Measurements from ENCODE around the gene BCAS4. TPM values are rescaled to one million over a fixed set of nuclear protein-coding genes. Genes with fewer than 3 reads are reported as not detected.

The BCAS4 gene
- total RNA-seq, 1 experiment from 2014 or later = 7.6 TPM

DNA sequence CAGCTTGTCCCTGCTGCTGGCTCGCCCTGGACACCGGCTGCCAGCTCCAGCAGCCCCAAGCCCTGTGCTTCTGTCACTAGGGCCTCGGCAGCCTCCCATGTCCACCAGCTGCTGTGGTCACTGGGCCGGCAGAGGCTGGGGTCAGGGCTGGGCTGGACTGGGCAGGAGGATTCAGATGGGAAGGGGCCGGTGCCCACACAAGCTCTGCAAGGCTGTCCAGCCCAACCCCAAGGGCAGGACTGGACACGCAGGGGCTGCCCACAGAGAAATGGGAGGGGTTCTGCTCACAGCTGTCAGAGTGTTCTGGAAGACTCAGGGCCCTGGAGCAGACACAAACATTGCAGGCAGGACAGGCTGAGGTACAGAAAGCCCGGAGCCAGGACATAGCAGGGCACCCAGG is 70.7 kb downstream of the BCAS4 start:
- no peak for DNase-seq
- no peak overlapping the region for H2AFZ ChIP-seq
- ChIA-PET POLR2A (ENCODE audit: unreplicated experiment) (no interaction called here), CTCF (no interaction called here)
- no TSS peak for BruUV-seq (replicated peaks)
- no peak overlapping the region for H3K27ac ChIP-seq
- H3K4me1 ChIP-seq (replicated peaks; ENCODE audit: insufficient read depth) = no peaks in the 10 kb centered on the region
- no peaks in the 10 kb centered on the region for H3K36me3 ChIP-seq (ENCODE audit: low read depth)
- H3K27me3 ChIP-seq (ENCODE audit: insufficient read depth, low read depth) = no peaks in the 10 kb centered on the region
- no peaks in the 10 kb centered on the region for H3K9me2 ChIP-seq (ENCODE audit: insufficient read depth)
- intact Hi-C loops (cut with micrococcal nuclease; ENCODE audit: unreplicated experiment) = no loop called here
- TF ChIP-seq EZH2 (IDR thresholded peaks at IDR 0.05; ENCODE audit: low read depth) (no peak), CTCF (conservative IDR thresholded peaks at IDR 0.05) (no peak)
- no peaks in the 10 kb centered on the region for H3F3A ChIP-seq (ENCODE audit: insufficient read depth, low read depth)
- H3K4me3 ChIP-seq = no peak overlapping the region
- no peak overlapping the region for H3K4me2 ChIP-seq
- no peaks in the 10 kb centered on the region for H4K20me1 ChIP-seq (ENCODE audit: insufficient read depth)
- H3K9me3 ChIP-seq (ENCODE audit: insufficient read depth, low read depth) = no peaks in the 10 kb centered on the region
- H3K79me2 ChIP-seq (ENCODE audit: low read depth) = no peaks in the 10 kb centered on the region

DNA sequence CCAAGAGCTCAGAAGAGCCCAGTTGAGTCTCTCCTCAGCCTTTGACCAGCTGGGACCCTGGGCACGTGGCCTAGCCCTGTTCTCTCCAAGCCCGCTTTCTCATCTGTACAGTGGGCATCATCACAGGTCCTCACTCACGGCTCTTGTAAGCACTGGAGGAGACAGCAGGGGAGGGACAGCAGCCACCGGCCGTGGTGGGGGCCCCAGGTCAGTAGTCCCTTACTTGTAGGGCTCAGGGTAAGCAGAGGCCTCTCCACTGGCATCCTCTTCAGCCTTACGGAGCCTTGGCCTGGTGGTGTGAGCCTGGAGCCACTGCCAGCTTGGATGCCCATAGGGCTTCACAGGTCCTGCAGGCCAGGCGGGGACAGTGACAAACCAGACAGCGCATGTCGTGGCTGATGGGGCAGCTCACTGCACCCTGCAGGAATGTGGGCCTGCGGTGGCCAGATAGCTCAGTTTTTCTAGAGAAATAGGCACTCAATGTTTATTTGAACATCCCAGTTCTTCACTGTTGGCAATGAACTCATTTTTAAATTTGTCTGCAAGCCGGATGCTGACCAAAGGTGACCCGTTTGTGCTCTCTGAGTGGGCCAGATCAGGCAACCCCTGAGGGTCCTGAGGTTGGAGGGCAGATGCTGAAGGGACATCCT is 71.3 kb downstream of the BCAS4 start:
- no peaks in the 10 kb centered on the region for H3K36me3 ChIP-seq (ENCODE audit: low read depth)
- POLR2A ChIA-PET (ENCODE audit: unreplicated experiment) = interaction anchor here (0.5 to 0.7 kb wide), 2 partner anchors 59 to 855 kb away, joined by 3 to 9 read pairs; no protein-coding TSS in a partner anchor
- H3K4me1 ChIP-seq (replicated peaks; ENCODE audit: insufficient read depth) = no peaks in the 10 kb centered on the region
- no peaks in the 10 kb centered on the region for H3F3A ChIP-seq (ENCODE audit: insufficient read depth, low read depth)
- H3K27ac ChIP-seq = no peak overlapping the region
- H3K79me2 ChIP-seq (ENCODE audit: low read depth) = no peaks in the 10 kb centered on the region
- TF ChIP-seq CTCF (conservative IDR thresholded peaks at IDR 0.05) = no peak
- TF ChIP-seq EZH2 (IDR thresholded peaks at IDR 0.05; ENCODE audit: low read depth) = no peak
- H3K27me3 ChIP-seq (ENCODE audit: insufficient read depth, low read depth) = no peaks in the 10 kb centered on the region
- H3K4me2 ChIP-seq = no peak overlapping the region
- no peak overlapping the region for H2AFZ ChIP-seq
- H3K9me3 ChIP-seq (ENCODE audit: insufficient read depth, low read depth) = no peaks in the 10 kb centered on the region
- H3K9me2 ChIP-seq (ENCODE audit: insufficient read depth) = no peaks in the 10 kb centered on the region
- H4K20me1 ChIP-seq (ENCODE audit: insufficient read depth) = no peaks in the 10 kb centered on the region
- intact Hi-C loops (cut with micrococcal nuclease; ENCODE audit: unreplicated experiment) = no loop called here
- BruUV-seq (replicated peaks) = no TSS peak
- no peak for DNase-seq
- CTCF ChIA-PET = no interaction called here
- H3K4me3 ChIP-seq = no peak overlapping the region

- H3K36me3 ChIP-seq (ENCODE audit: low read depth) = no peaks in the 10 kb centered on the region
- DNase-seq = no peak
- H3K4me1 ChIP-seq (replicated peaks; ENCODE audit: insufficient read depth) = no peaks in the 10 kb centered on the region
- H2AFZ ChIP-seq = no peak overlapping the region
- no peaks in the 10 kb centered on the region for H3K9me2 ChIP-seq (ENCODE audit: insufficient read depth)
- H3K4me2 ChIP-seq = no peak overlapping the region
- H3K4me3 ChIP-seq = no peak overlapping the region
- no peaks in the 10 kb centered on the region for H3K27me3 ChIP-seq (ENCODE audit: insufficient read depth, low read depth)
- no peaks in the 10 kb centered on the region for H3F3A ChIP-seq (ENCODE audit: insufficient read depth, low read depth)
- intact Hi-C loops (cut with micrococcal nuclease; ENCODE audit: unreplicated experiment) = no loop called here
- no peaks in the 10 kb centered on the region for H3K9me3 ChIP-seq (ENCODE audit: insufficient read depth, low read depth)
- H4K20me1 ChIP-seq (ENCODE audit: insufficient read depth) = no peaks in the 10 kb centered on the region
- ChIA-PET CTCF (no interaction called here), POLR2A (ENCODE audit: unreplicated experiment) (interaction anchor here (0.7 kb wide), 1 partner anchor 59 kb away, joined by 3 read pairs; no protein-coding TSS in a partner anchor)
- no TSS peak for BruUV-seq (replicated peaks)
- H3K79me2 ChIP-seq (ENCODE audit: low read depth) = no peaks in the 10 kb centered on the region
- H3K27ac ChIP-seq = no peak overlapping the region
- TF ChIP-seq EZH2 (IDR thresholded peaks at IDR 0.05; ENCODE audit: low read depth) = no peak
- no peak for TF ChIP-seq CTCF (conservative IDR thresholded peaks at IDR 0.05)
Observed at GRCh38 chr20:50866831-50867230, 72.0 kb downstream of the BCAS4 start.

Measured in PC-9 (cell line).